ENCODE data around the gene NKX2-4.
"Not testable (repeated sequence)": the region's sequence is repeated elsewhere in the genome, so short reads cannot be mapped to it uniquely, and the experiment has no call there.

Gene NKX2-4

GRCh38 chr20:21368791-21369190, 28.5 kb downstream of the NKX2-4 start:
- Histone ChIP-seq H2AFZ (ENCODE audit: low read depth, low read length) (no peak overlapping the region), H3K36me3 (ENCODE audit: insufficient read depth, low read length) (peaks cover 52% of the 10 kb centered on the region), H3K27me3 (ENCODE audit: insufficient read depth, low read length) (no peaks in the 10 kb centered on the region), H3K4me3 (ENCODE audit: low read length) (no peak overlapping the region), H3K4me1 (ENCODE audit: insufficient read depth, low read length) (no peaks in the 10 kb centered on the region), H3K9me3 (ENCODE audit: low read length) (no peaks in the 10 kb centered on the region)

DNA sequence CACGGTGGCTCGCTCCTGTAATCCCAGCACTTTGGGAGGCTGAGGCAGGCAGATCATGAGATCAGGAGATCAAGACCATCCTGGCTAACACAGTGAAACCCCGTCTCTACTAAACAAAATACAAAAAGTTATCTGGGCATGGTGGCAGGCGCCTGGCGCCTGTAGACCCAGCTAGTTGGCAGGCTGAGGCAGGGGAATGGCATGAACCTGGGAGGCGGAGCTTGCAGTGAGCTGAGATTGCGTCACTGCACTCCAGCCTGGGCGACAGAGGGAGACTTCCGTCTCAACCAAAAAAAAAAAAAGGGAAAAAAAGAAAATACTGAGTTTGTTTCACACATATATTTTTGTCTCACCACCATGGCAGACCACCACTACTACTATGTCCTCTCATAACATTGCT, 31.1 kb downstream of the NKX2-4 start:
- not testable (repeated sequence) for H2AFZ ChIP-seq (ENCODE audit: low read depth, low read length); H3K4me1 ChIP-seq (ENCODE audit: insufficient read depth, low read length); H3K4me3 ChIP-seq (ENCODE audit: low read length); H3K27me3 ChIP-seq (ENCODE audit: insufficient read depth, low read length); H3K9me3 ChIP-seq (ENCODE audit: low read length)
- H3K36me3 ChIP-seq (ENCODE audit: insufficient read depth, low read length) = peaks cover 66% of the 10 kb centered on the region

DNA sequence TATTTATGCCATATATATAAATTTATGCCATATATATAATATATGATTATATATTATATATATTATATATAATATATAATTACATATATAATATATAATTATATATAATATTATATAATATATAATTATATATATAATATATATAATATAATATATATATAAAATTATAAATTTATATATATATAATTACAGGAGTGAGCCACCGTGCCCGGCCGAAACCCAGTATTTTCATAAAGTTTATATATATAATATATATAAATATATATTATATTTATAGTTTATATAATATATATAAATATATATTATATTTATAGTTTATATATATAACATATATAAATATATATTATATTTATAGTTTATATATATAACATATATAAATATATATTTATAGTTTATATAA, 31.6 kb downstream of the NKX2-4 start:
- H3K4me1 ChIP-seq (ENCODE audit: insufficient read depth, low read length) = no peaks in the 10 kb centered on the region
- no peak overlapping the region for H2AFZ ChIP-seq (ENCODE audit: low read depth, low read length)
- no peaks in the 10 kb centered on the region for H3K9me3 ChIP-seq (ENCODE audit: low read length)
- H3K4me3 ChIP-seq (ENCODE audit: low read length) = no peak overlapping the region
- H3K27me3 ChIP-seq (ENCODE audit: insufficient read depth, low read length) = no peaks in the 10 kb centered on the region
- peaks cover 69% of the 10 kb centered on the region for H3K36me3 ChIP-seq (ENCODE audit: insufficient read depth, low read length)

DNA sequence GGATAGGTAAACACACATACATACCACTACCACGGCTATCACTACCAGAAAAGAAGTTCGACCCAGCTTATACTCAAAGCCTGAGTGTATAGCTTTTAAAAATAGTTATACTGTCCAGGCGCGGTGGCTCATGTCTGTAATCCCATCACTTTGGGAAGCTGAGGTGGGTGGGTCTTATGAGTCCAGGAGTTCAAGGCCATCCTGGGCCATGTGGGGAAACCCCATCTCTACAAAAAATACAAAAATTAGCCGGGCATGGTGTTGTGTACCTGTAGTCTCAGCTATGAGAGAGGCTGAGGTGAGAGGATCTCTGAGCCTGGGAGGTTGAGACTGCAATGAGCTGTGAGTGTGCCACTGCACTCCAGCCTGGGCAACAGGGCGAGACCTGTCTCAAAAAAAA, 32.9 kb downstream of the NKX2-4 start:
- Histone ChIP-seq H3K36me3 (ENCODE audit: insufficient read depth, low read length) (peaks cover 77% of the 10 kb centered on the region), H3K27me3 (ENCODE audit: insufficient read depth, low read length) (no peaks in the 10 kb centered on the region), H3K9me3 (ENCODE audit: low read length) (no peaks in the 10 kb centered on the region), H3K4me1 (ENCODE audit: insufficient read depth, low read length) (no peaks in the 10 kb centered on the region), H2AFZ (ENCODE audit: low read depth, low read length) (no peak overlapping the region), H3K4me3 (ENCODE audit: low read length) (no peak overlapping the region)

- Histone ChIP-seq H2AFZ (ENCODE audit: low read depth, low read length) (no peak overlapping the region), H3K4me1 (ENCODE audit: insufficient read depth, low read length) (no peaks in the 10 kb centered on the region), H3K4me3 (ENCODE audit: low read length) (no peak overlapping the region), H3K27me3 (ENCODE audit: insufficient read depth, low read length) (no peaks in the 10 kb centered on the region), H3K36me3 (ENCODE audit: insufficient read depth, low read length) (peaks cover 72% of the 10 kb centered on the region), H3K9me3 (ENCODE audit: low read length) (no peaks in the 10 kb centered on the region)
These were observed 36.1 kb downstream of the NKX2-4 start for GRCh38 chr20:21361266-21361665.

- peaks cover 75% of the 10 kb centered on the region for H3K36me3 ChIP-seq (ENCODE audit: insufficient read depth, low read length)
- no peaks in the 10 kb centered on the region for H3K4me1 ChIP-seq (ENCODE audit: insufficient read depth, low read length)
- no peak overlapping the region for H3K4me3 ChIP-seq (ENCODE audit: low read length)
- no peak overlapping the region for H2AFZ ChIP-seq (ENCODE audit: low read depth, low read length)
- no peaks in the 10 kb centered on the region for H3K27me3 ChIP-seq (ENCODE audit: insufficient read depth, low read length)
- H3K9me3 ChIP-seq (ENCODE audit: low read length) = no peaks in the 10 kb centered on the region
These were observed 36.6 kb downstream of the NKX2-4 start for GRCh38 chr20:21360705-21361104.

GRCh38 chr20:21358737-21359136, 38.6 kb downstream of the NKX2-4 start:
- Histone ChIP-seq H3K4me3 (ENCODE audit: low read length) (no peak overlapping the region), H3K36me3 (ENCODE audit: insufficient read depth, low read length) (peaks cover 71% of the 10 kb centered on the region), H3K4me1 (ENCODE audit: insufficient read depth, low read length) (no peaks in the 10 kb centered on the region), H3K9me3 (ENCODE audit: low read length) (no peaks in the 10 kb centered on the region), H3K27me3 (ENCODE audit: insufficient read depth, low read length) (no peaks in the 10 kb centered on the region), H2AFZ (ENCODE audit: low read depth, low read length) (no peak overlapping the region)

GRCh38 chr20:21357844-21358243, 39.5 kb downstream of the NKX2-4 start:
- no peak overlapping the region for H3K4me3 ChIP-seq (ENCODE audit: low read length)
- H3K9me3 ChIP-seq (ENCODE audit: low read length) = no peaks in the 10 kb centered on the region
- no peaks in the 10 kb centered on the region for H3K27me3 ChIP-seq (ENCODE audit: insufficient read depth, low read length)
- H2AFZ ChIP-seq (ENCODE audit: low read depth, low read length) = no peak overlapping the region
- H3K4me1 ChIP-seq (ENCODE audit: insufficient read depth, low read length) = no peaks in the 10 kb centered on the region
- peaks cover 69% of the 10 kb centered on the region for H3K36me3 ChIP-seq (ENCODE audit: insufficient read depth, low read length)

DNA sequence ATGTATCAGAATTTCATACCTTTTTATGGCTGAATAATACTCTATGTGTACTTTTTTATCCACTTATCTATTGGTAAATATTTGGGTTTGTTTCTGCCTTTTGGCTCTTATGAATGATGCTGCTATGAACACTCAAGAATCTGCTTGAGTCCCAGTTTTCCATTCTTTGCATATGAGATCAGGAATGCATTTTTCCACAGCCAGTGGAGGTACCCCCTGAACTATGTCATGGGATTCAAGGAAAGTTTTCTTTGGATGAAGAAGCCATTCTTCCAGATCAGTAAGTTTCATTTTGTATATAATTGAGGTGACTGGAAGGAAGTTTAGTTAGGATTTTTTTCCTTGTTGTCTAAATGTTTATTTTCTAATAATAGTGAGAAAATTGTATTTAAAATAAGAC, 40.9 kb downstream of the NKX2-4 start:
- no peak overlapping the region for H2AFZ ChIP-seq (ENCODE audit: low read depth, low read length)
- no peak overlapping the region for H3K4me3 ChIP-seq (ENCODE audit: low read length)
- no peaks in the 10 kb centered on the region for H3K27me3 ChIP-seq (ENCODE audit: insufficient read depth, low read length)
- H3K4me1 ChIP-seq (ENCODE audit: insufficient read depth, low read length) = no peaks in the 10 kb centered on the region
- H3K36me3 ChIP-seq (ENCODE audit: insufficient read depth, low read length) = peaks cover 58% of the 10 kb centered on the region
- H3K9me3 ChIP-seq (ENCODE audit: low read length) = no peaks in the 10 kb centered on the region

GRCh38 chr20:21355981-21356380, 41.3 kb downstream of the NKX2-4 start:
- H3K27me3 ChIP-seq (ENCODE audit: insufficient read depth, low read length) = no peaks in the 10 kb centered on the region
- H3K4me3 ChIP-seq (ENCODE audit: low read length) = no peak overlapping the region
- H2AFZ ChIP-seq (ENCODE audit: low read depth, low read length) = no peak overlapping the region
- H3K36me3 ChIP-seq (ENCODE audit: insufficient read depth, low read length) = peaks cover 58% of the 10 kb centered on the region
- H3K4me1 ChIP-seq (ENCODE audit: insufficient read depth, low read length) = no peaks in the 10 kb centered on the region
- no peaks in the 10 kb centered on the region for H3K9me3 ChIP-seq (ENCODE audit: low read length)

GRCh38 chr20:21353236-21353635, 44.1 kb downstream of the NKX2-4 start:
- Histone ChIP-seq H3K9me3 (ENCODE audit: low read length) (no peaks in the 10 kb centered on the region), H3K27me3 (ENCODE audit: insufficient read depth, low read length) (no peaks in the 10 kb centered on the region), H2AFZ (ENCODE audit: low read depth, low read length) (no peak overlapping the region), H3K4me1 (ENCODE audit: insufficient read depth, low read length) (no peaks in the 10 kb centered on the region), H3K36me3 (ENCODE audit: insufficient read depth, low read length) (peaks cover 56% of the 10 kb centered on the region), H3K4me3 (ENCODE audit: low read length) (no peak overlapping the region)

GRCh38 chr20:21352703-21353102, 44.6 kb downstream of the NKX2-4 start:
- Histone ChIP-seq H3K27me3 (ENCODE audit: insufficient read depth, low read length) (no peaks in the 10 kb centered on the region), H3K4me3 (ENCODE audit: low read length) (no peak overlapping the region), H2AFZ (ENCODE audit: low read depth, low read length) (no peak overlapping the region), H3K9me3 (ENCODE audit: low read length) (no peaks in the 10 kb centered on the region), H3K4me1 (ENCODE audit: insufficient read depth, low read length) (no peaks in the 10 kb centered on the region), H3K36me3 (ENCODE audit: insufficient read depth, low read length) (peaks cover 57% of the 10 kb centered on the region)

All from neuron (in vitro differentiated cells).